ENCODE results near the gene SSR2.

The SSR2 gene

DNA sequence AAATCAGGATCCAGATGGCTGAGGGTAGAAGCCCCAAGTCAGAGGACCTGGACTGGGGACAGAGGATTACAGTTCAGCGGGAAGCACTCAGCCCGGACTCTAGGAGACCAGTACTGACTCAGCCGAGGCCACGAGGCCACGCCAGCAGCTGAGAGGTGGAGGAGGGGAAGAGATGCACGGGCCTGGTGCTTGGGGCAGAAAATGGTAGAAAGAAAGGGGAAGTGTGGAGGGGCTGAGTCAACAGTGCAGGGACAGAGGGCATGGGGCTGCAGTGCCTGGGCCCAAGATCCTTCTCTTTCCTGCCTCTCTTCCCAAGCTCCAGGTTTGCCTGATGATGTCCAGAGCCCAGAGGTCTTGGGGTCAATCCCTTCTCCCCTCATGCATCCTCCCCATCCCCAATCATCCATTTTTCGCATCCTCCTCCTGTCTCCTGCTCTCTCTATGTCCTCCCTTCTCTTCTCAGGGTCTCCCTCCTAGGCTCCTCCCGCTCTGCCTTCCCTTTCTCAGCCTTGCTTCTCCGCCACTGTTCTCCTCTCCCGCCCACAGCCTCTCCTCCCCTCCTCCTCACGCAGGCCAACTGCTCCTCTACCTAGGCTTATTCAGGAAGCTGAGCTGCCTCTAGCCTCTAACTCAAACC lies 50.1 kb downstream of the SSR2 start:
- TF ChIP-seq, protein P1, sequence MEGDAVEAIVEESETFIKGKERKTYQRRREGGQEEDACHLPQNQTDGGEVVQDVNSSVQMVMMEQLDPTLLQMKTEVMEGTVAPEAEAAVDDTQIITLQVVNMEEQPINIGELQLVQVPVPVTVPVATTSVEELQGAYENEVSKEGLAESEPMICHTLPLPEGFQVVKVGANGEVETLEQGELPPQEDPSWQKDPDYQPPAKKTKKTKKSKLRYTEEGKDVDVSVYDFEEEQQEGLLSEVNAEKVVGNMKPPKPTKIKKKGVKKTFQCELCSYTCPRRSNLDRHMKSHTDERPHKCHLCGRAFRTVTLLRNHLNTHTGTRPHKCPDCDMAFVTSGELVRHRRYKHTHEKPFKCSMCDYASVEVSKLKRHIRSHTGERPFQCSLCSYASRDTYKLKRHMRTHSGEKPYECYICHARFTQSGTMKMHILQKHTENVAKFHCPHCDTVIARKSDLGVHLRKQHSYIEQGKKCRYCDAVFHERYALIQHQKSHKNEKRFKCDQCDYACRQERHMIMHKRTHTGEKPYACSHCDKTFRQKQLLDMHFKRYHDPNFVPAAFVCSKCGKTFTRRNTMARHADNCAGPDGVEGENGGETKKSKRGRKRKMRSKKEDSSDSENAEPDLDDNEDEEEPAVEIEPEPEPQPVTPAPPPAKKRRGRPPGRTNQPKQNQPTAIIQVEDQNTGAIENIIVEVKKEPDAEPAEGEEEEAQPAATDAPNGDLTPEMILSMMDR (IDR thresholded peaks at IDR 0.05; ENCODE audit: low read depth, low read length): no peak
- peak overlapping the region; percentile 27; the same call in 1 of the 2 replicates for H3K4me3 ChIP-seq (ENCODE audit: low read depth, low read length)

- TF ChIP-seq, protein P1 (IDR thresholded peaks at IDR 0.05; ENCODE audit: low read depth, low read length): no peak
- H3K4me3 ChIP-seq (ENCODE audit: low read depth, low read length): no peak overlapping the region
Observed at GRCh38 chr1:155969377-155969791, 51.4 kb downstream of the SSR2 start.

DNA sequence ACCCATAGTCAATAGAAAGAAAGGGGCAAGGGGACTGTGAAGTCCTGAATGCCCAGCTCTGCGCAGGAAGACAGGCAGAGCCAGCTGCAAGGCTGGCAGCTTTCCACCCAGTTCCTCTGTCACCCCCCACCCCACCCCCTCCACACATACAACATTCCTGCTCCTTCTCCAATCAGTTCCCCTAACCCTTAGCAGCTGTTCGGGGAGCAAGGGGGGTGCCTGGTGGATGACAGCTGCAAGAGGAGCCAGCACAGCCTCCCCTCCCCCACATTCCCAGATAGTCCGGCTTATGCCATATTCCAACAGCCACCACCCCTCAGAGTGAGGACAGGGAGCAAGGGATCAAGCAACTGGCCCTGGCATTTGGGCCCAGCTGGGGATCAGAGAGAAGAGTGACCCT lies 52.1 kb downstream of the SSR2 start:
- no peak overlapping the region for H3K4me3 ChIP-seq (ENCODE audit: low read depth, low read length)
- TF ChIP-seq, protein P1 (IDR thresholded peaks at IDR 0.05; ENCODE audit: low read depth, low read length): no peak

GRCh38 chr1:155968051-155968400 lies 52.7 kb downstream of the SSR2 start:
- TF ChIP-seq, protein P1 (IDR thresholded peaks at IDR 0.05; ENCODE audit: low read depth, low read length): no peak
- H3K4me3 ChIP-seq (ENCODE audit: low read depth, low read length): no peak overlapping the region

GRCh38 chr1:155967341-155968050 lies 53.3 kb downstream of the SSR2 start:
- H3K4me3 ChIP-seq (ENCODE audit: low read depth, low read length): no peak overlapping the region
- TF ChIP-seq, protein P1 (IDR thresholded peaks at IDR 0.05; ENCODE audit: low read depth, low read length): no peak

- no peak overlapping the region for H3K4me3 ChIP-seq (ENCODE audit: low read depth, low read length)
- TF ChIP-seq, protein P1 (IDR thresholded peaks at IDR 0.05; ENCODE audit: low read depth, low read length): no peak
Observed at GRCh38 chr1:155966750-155967149, 54.0 kb downstream of the SSR2 start.

GRCh38 chr1:155966135-155966534 lies 54.6 kb downstream of the SSR2 start:
- TF ChIP-seq, protein P1 (IDR thresholded peaks at IDR 0.05; ENCODE audit: low read depth, low read length): no peak
- H3K4me3 ChIP-seq (ENCODE audit: low read depth, low read length): no peak overlapping the region

All from WI38 (cell line).